Measurements from ENCODE around the gene SUN2.

SUN2 gene

GRCh38 chr22:38777087-38777671 is 21.4 kb upstream of the SUN2 start:
- DNase-seq, result no peak

DNA sequence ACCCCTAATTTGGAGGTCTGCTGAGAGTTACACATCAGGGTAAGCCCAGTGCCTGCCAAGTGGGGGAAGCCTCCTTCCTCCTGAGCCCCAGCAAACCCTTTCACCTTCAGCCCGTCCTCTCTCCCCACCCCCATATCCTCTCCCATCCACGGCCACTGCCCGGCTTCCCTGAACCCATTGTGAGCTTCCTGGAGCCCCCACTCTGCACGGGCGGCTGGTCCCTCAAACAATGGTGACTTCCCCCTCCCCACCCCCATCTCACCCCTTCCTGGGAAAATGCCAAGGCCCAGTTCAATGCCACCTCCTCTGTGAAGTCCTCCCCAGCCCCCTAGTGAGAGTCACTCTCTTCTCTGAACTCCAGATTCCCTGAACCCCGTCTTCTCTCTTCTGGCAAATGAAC is 20.3 kb upstream of the SUN2 start:
- DNase-seq, result no peak

- no peak for DNase-seq
Observed at GRCh38 chr22:38775656-38776055, 19.9 kb upstream of the SUN2 start.

GRCh38 chr22:38774496-38775166 is 18.8 kb upstream of the SUN2 start:
- no peak for DNase-seq

- no peak for DNase-seq
Observed at GRCh38 chr22:38773363-38773946, 17.7 kb upstream of the SUN2 start.

GRCh38 chr22:38772623-38772873 is 16.8 kb upstream of the SUN2 start:
- no peak for DNase-seq

- DNase-seq, result no peak
Observed at GRCh38 chr22:38770257-38770949, 14.6 kb upstream of the SUN2 start.

DNA sequence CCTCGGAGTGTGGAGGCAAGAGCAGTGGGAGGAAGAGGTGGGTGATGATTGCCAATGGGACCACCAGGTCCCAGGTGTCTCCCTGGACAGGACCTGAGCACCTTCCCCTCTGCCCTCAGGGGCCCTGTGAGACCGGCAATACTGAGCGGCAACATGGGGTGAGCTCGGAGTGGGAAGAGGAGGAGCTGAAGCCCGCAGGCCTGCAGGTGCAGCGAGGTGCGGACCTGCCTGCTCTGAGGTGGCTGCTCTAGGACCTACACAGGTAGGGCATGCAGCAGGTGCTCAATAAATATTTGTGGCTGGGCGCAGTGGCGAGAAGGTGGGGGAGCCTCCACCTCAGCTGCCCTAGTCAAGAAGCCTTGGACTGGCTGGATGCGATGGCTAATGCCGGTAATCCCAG is 12.2 kb upstream of the SUN2 start:
- DNase-seq, result no peak

GRCh38 chr22:38767313-38767712 is 11.5 kb upstream of the SUN2 start:
- no peak for DNase-seq

GRCh38 chr22:38766076-38766777 is 10.4 kb upstream of the SUN2 start:
- DNase-seq, result peak in 1 of 2 donors; percentile 35

DNA sequence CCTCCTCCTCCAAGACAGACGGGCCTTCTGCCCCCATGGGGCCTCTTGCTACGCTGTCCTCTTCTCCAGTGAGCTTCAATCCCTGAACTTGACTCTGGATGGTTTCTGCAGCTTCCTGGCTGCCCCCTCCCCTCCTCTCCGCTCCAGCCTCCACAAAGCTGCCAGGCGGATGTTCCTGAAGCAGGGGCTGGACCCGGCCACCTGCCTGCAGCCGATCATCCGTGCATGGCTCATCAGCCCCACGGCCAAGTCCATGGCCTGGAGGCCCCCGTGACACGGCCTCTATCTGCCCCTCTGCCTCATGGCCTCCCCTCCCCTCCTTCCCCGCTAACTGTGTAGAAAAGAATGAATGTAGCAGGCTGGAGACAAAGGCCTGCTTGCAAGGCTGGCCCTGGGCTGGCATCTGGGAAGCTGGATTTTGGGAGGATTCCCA is 6.8 kb upstream of the SUN2 start:
- no peak for DNase-seq

GRCh38 chr22:38761202-38762162 is 5.7 kb upstream of the SUN2 start:
- no peak for DNase-seq

- no peak for DNase-seq
Observed at GRCh38 chr22:38760477-38761201, 4.8 kb upstream of the SUN2 start.

DNA sequence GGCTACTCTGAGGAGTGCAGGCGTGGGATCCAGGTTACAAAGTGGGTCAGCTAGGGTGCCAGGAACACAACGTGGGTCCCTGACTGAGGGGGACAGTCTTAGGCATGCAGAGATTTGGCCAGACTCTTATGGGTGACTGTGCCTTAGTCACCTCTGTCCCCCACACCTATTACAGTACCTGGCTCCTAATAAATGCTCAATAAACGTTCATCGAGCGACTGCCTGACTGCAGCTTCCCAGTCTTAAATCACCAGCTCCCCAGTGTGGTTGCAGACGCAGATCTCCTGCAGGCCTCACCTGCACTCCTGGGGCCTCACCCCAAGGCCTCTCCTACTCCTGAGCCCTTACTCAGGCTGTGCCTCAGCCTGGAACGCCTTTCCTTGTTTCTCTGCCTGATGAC is 3.2 kb upstream of the SUN2 start:
- no peak for DNase-seq

DNA sequence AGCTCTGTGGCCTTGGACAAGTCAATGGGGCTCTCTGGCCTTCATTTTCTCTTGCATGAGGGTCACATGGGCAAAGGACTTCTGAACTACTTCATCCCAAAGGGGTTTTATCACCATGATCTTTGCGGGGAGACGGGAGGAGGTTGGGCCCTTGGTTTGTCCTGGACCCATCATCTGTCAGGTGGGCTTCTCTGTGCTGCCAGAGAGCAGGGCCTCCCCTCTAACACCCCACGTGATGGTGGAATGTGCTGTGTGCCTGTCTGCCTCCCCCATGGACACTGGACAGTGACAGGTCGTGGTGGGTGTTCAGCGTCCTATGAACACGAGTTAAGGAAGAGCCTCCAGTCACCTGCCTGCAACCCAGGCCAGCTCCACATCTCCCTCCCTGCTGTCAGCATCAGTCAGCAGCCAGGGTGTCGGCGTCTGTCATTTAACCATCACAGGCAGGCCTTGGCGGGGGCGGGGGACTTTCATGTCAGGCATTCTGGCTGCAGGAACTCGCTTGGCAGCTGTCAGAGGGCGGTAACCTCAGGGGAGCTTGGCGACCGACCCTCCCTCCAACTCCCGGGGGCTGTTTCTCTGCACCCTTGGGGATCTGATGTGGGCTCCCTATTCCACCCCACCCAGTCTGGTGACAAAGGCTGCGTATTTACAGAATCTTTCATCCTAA is 2.6 kb upstream of the SUN2 start:
- DNase-seq, result no peak

DNA sequence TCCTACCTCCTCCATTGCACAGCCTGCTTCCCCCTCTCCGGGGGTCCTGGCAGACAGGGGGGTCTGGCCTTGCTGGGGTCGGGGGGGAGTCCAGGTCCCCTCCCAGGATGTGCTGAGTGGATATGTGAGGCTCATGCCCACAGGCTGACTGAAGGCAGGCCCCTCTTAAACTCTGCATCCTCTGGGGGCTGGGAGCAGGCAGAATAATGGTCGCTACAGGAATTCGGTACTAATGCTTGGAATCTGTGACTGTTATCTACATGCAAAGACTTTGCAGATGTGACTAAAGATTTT is 1.6 kb upstream of the SUN2 start:
- DNase-seq, result no peak

DNA sequence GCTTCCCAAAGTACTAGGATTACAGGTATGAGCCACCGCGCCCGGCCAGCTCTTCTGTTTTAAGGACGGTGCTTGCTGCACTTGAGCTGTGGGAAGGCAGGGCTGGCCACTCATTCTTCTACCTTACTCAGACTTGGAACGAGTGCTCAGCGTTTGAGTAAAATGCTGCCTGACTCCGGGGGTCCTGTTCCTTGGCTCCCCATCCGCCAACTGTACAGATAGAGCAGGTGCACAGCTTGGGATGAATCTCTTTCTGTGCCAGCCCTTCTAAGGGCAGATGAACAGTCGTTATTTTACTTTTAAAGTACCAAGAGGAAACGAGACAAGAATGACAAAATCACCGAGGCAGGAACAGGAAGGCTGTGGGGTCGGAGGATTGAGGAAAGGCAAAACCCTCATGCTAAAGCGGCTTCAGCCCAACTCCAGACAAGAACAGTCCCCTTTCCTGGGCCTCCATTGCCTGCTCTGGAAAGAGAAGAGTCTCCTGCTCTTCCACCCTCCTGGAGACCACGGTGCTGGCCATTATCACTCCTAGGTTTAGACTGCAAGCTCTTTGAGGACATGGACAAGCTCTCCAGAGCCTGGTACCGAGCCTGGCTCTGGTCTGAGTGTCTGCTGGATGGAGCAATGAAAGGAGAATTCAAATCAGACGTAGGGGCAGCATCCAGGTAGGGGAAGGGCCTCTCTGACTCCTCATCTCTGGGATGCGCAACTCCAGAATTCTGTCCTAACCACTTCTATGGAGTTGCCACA is 1.1 kb upstream of the SUN2 start:
- DNase-seq, result peak in 1 of 2 donors; percentile 17

GRCh38 chr22:38755155-38755910 is 465 bp downstream of the SUN2 start:
- peak in 1 of 2 donors; percentile 79 for DNase-seq

- DNase-seq, result peak; percentile 34 to 45
Observed at GRCh38 chr22:38754751-38755154, 1.0 kb downstream of the SUN2 start.
